GM18505 (cell line): ENCODE measurements around the gene SMYD5.
"Not testable (repeated sequence)": the region's sequence is repeated elsewhere in the genome, so short reads cannot be mapped to it uniquely, and the experiment has no call there.

Source experiments
- ATAC-seq: cut with Tn5 transposase; IDR thresholded peaks from one replicate; pipeline ENCODE4 v1.9.1; 2021; ENCODE audit not compliant: unreplicated experiment
- POLR2A ChIP-seq: IDR thresholded peaks from 4 replicates; pipeline ENCODE4 v1.6.1; 2011; ENCODE audit warnings: borderline replicate concordance; ENCODE audit not compliant: insufficient read depth, insufficient read length; ENCODE audit errors: extremely low read depth

Gene SMYD5

GRCh38 chr2:73185965-73186364 lies 28.1 kb upstream of the SMYD5 start:
- TF ChIP-seq POLR2A = no peak
- no peak for ATAC-seq

DNA sequence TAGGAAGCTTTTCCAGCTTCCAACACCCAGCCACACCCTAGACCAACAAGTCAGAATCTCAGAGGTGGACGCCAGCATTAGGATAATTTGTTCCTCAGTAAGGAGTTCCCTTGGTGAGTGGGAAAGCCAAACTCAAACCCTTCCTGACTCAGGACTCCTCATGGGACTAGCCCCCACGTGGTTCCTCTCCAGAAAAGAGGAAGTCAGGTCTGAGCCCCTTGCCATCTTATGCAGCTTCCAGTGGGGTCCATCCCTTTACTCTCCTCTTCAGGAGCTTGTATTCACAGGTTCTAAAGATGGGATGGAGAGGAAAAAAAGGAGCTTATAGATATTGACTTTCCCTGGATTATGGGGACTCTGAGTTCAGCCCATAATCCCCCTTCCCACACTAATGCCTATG lies 26.5 kb upstream of the SMYD5 start:
- no peak for TF ChIP-seq POLR2A
- ATAC-seq = no peak

- TF ChIP-seq POLR2A = no peak
- no peak for ATAC-seq
These were observed 16.5 kb upstream of the SMYD5 start for GRCh38 chr2:73197579-73197978.

GRCh38 chr2:73200281-73200680 lies 13.8 kb upstream of the SMYD5 start:
- ATAC-seq = not testable (repeated sequence)

- ATAC-seq = no peak
- no peak for TF ChIP-seq POLR2A
These were observed 11.6 kb upstream of the SMYD5 start, which contains the start of gene NOTO for GRCh38 chr2:73202156-73203054. TSS of gene NOTO (plus strand) at chr2:73202574. CDS start at chr2:73202667, 93 bp downstream.

DNA sequence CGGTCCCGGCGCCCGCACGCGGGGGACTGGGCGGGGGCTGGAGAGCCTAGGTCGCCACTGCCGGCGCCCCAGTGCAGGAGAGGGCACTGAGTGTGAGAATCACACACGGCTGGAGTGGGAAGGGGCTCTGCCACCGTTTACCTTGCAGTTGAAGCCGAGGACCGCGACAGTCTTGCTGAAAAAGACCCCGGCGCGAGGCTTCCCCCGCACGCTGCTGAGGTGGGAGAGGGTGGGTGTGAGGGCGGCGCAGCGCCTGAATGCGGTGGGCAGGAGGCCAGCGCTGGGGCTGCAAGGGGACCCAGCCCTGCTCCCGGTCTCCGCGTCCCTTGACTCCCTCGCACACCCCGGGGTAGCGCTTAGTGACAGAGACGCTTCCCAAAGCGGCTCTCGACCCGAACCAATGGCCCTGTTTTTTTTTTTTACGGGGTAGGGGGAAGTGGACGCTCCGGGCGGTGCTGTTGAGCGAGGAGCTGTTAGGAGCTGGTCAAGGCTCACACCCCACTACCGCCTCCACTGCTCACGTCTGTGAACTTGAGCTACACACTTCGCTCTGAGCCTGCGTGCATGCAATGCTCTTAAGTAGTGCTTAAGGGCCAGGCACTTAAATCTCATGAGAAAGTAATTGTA lies 10.9 kb upstream of the SMYD5 start:
- no peak for ATAC-seq
- no peak for TF ChIP-seq POLR2A

DNA sequence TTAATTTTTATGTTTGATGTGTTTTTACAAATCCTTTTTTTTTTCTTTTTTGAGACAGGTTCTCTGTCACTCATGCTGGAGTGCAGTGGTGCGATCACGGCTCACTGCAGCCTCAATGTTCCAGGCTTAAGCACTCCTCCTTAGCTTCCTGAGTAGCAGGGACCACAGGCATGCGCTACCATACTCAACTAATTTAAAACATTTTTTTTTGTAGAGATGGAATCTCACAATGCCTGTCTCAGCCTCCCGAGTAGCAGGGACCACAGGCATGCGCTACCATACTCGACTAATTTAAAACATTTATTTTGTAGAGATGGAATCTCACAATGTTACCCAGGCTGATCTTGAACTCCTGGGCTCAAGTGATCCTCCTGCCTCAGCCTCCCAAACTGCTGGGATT lies 8.4 kb upstream of the SMYD5 start:
- no peak for TF ChIP-seq POLR2A

DNA sequence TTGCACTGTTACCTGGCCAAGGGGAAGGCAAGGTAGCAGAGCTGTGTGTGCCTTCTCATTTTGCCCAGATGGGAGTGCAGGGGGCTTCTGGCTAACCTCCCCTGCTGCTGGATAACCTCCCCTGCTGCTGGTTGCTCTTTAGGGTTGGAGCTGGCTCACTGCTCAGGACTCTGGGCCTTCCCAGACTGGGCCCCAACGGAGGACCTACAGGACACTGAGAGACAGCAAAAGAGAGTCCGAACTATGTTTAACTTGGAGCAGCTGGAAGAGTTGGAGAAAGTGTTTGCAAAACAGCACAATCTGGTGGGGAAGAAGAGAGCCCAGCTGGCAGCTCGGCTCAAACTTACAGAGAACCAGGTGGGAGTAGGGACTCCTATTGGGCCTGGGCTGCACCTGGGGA lies 5.8 kb upstream of the SMYD5 start:
- TF ChIP-seq POLR2A = no peak
- no peak for ATAC-seq

More for the DNA sequence above, 8.4 kb upstream of the SMYD5 start:
- ATAC-seq = no peak

GRCh38 chr2:73210019-73210418 lies 4.0 kb upstream of the SMYD5 start:
- TF ChIP-seq POLR2A = no peak
- no peak for ATAC-seq

- TF ChIP-seq POLR2A = no peak
- no peak for ATAC-seq
These were observed 3.3 kb upstream of the SMYD5 start for GRCh38 chr2:73210696-73211095.

DNA sequence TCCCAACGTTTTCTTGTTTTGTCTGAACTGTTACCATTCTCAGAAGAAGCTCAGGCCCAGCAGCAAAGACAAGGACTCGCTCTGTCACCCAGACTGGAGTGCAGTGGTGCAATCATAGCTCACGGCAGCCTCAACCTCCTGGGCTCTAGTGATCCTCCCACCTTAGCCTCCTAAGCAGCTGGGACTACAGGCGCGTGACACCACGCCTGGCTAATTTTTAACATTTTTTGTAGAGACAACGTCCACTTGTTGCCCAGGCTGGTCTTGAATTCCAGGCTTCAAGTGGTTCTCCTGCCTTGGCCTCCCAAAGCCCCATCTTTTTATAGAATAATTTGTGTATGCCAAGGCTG lies 2.0 kb upstream of the SMYD5 start:
- ATAC-seq = no peak
- TF ChIP-seq POLR2A = no peak

DNA sequence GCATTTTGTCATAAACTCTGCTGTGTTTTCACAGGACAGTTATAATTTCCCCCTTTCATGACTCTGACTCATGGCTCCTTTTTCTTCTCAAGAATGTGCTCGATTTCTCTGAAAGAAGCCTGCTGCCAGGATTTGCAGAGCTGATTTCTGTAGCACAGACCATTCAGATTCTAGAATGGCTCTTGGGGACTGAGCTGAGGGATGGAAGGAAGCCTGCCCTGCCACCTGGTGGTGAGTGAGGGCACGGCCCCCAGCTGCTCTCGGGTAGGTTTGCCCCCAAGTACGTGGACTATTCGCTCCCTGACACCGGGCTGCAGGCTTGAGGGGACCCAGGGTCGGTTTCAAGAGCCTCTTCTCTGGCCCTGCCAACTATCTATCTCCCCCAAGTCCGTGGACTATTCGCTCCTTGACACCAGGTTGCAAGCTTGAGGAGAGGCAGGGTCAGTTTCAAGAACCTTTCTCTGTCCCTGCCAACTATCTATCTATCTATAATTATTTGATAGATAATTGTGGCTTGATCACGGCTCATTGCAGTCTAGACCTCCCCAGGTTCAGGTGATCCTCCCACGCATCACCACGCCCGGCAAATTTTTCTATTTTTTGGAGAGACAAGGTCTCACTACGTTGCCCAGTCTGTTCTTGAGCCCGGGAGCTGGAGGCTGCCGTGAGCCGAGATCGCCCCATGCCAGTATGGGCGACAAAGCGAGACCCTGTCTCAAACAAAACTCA lies 1.4 kb upstream of the SMYD5 start:
- no peak for TF ChIP-seq POLR2A
- peak; percentile 64 for ATAC-seq

GRCh38 chr2:73215254-73215653 lies 1.2 kb downstream of the SMYD5 start:
- no peak for ATAC-seq
- TF ChIP-seq POLR2A = no peak

DNA sequence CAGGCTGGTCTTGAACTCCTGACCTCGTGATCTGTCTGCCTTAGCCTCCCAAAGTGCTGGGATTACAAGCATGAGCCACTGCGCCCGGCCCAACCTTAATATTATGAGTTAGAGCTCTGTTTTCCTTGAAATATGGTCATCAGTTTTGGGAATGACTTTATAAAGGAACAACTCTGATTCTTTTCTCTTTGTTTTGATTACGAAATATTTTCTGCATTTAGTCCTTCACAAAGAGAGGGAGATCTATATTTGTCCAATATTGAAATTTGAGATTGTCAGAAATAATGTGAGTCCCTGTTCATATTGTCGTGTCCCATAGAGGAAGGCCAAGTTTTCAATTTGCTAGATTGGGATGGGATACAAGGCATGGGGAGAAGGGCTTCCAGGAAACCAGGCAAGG lies 3.1 kb downstream of the SMYD5 start:
- no peak for TF ChIP-seq POLR2A
- no peak for ATAC-seq
